ENCODE results near the gene PACS1. TPM values are rescaled to one million over a fixed set of nuclear protein-coding genes. Genes with fewer than 3 reads are reported as not detected.

The PACS1 gene
- total RNA-seq, 1 experiment from 2014 or later = 91.8 TPM

DNA sequence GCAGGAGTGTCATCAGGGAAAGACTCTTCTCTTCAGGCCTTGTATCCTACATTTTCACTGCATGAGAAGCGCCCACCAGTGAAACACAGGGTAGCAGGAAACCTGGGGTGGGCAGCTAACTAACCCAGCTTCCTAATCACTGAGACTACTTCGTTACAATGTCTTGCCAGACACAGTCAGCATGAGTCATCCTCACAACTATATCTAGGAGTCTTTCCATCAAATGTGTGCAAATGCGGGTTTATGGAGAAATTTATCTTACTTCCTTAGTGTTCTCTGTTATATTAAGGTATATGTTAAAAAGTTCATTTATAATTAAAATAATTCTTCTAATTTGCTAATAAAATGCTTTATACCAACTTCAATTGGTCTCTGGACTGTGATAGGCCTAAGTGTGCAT, 118.5 kb downstream of the PACS1 start:
- Histone ChIP-seq H3K9me3 (ENCODE audit: control insufficient read depth, insufficient read depth, low read depth, low read length) (peaks cover 5% of the 10 kb centered on the region; the same call in 1 of the 2 replicates), H3K27ac (ENCODE audit: low read length) (no peak overlapping the region), H3K4me3 (ENCODE audit: low read depth in 2 of 2, low read length in 2 of 2) (no peak overlapping the region), H3K36me3 (ENCODE audit: control insufficient read depth, insufficient read depth, low read length) (no peaks in the 10 kb centered on the region), H3K27me3 (ENCODE audit: control insufficient read depth, insufficient read depth, low read length) (no peaks in the 10 kb centered on the region), H3K4me1 (ENCODE audit: control insufficient read depth, insufficient read depth, low read length) (no peaks in the 10 kb centered on the region)
- POLR2A ChIA-PET = no interaction called here
- BruUV-seq (replicated peaks) = no TSS peak
- TF ChIP-seq SIN3A (IDR thresholded peaks at IDR 0.05; ENCODE audit: borderline replicate concordance, insufficient read depth, low read depth, low read length) (no peak), CTCF (IDR thresholded peaks at IDR 0.05) (no peak), POLR2AphosphoS5 (IDR thresholded peaks at IDR 0.05; ENCODE audit: low read depth, low read length) (no peak), TCF7L2 (IDR thresholded peaks at IDR 0.05; ENCODE audit: low read depth, low read length) (no peak)
- TF ChIP-seq, protein P1, sequence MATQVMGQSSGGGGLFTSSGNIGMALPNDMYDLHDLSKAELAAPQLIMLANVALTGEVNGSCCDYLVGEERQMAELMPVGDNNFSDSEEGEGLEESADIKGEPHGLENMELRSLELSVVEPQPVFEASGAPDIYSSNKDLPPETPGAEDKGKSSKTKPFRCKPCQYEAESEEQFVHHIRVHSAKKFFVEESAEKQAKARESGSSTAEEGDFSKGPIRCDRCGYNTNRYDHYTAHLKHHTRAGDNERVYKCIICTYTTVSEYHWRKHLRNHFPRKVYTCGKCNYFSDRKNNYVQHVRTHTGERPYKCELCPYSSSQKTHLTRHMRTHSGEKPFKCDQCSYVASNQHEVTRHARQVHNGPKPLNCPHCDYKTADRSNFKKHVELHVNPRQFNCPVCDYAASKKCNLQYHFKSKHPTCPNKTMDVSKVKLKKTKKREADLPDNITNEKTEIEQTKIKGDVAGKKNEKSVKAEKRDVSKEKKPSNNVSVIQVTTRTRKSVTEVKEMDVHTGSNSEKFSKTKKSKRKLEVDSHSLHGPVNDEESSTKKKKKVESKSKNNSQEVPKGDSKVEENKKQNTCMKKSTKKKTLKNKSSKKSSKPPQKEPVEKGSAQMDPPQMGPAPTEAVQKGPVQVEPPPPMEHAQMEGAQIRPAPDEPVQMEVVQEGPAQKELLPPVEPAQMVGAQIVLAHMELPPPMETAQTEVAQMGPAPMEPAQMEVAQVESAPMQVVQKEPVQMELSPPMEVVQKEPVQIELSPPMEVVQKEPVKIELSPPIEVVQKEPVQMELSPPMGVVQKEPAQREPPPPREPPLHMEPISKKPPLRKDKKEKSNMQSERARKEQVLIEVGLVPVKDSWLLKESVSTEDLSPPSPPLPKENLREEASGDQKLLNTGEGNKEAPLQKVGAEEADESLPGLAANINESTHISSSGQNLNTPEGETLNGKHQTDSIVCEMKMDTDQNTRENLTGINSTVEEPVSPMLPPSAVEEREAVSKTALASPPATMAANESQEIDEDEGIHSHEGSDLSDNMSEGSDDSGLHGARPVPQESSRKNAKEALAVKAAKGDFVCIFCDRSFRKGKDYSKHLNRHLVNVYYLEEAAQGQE (IDR thresholded peaks at IDR 0.05; ENCODE audit: insufficient read depth in 1 of 2, low read depth in 2 of 2, low read length in 1 of 2) = no peak
- ATAC-seq = no peak
- no peak for DNase-seq (ENCODE audit: low read depth, low spot score)
- in situ Hi-C loops (cut with HindIII; ENCODE audit: low pct_unique_long_range_greater_than_20kb, low sequenced_read_pairs) (no loop called here), intact Hi-C loops (cut with micrococcal nuclease; ENCODE audit: unreplicated experiment) (no loop called here)
- CTCF ChIA-PET = no interaction called here

- BruUV-seq (replicated peaks) = no TSS peak
- in situ Hi-C loops (cut with HindIII; ENCODE audit: low pct_unique_long_range_greater_than_20kb, low sequenced_read_pairs) = no loop called here
- no peak overlapping the region for H3K27ac ChIP-seq (ENCODE audit: low read length)
Measured at GRCh38 chr11:66189031-66189745, 119.1 kb downstream of the PACS1 start.

More at GRCh38 chr11:66189031-66189745, 119.1 kb downstream of the PACS1 start:
- Histone ChIP-seq H3K9me3 (ENCODE audit: control insufficient read depth, insufficient read depth, low read depth, low read length) (peaks cover 5% of the 10 kb centered on the region; the same call in 1 of the 2 replicates), H3K4me1 (ENCODE audit: control insufficient read depth, insufficient read depth, low read length) (no peaks in the 10 kb centered on the region), H3K4me3 (ENCODE audit: low read depth in 2 of 2, low read length in 2 of 2) (no peak overlapping the region), H3K27me3 (ENCODE audit: control insufficient read depth, insufficient read depth, low read length) (no peaks in the 10 kb centered on the region), H3K36me3 (ENCODE audit: control insufficient read depth, insufficient read depth, low read length) (no peaks in the 10 kb centered on the region)
- intact Hi-C loops (cut with micrococcal nuclease; ENCODE audit: unreplicated experiment) = no loop called here
- ChIA-PET CTCF (no interaction called here), POLR2A (no interaction called here)
- ATAC-seq (no peak), DNase-seq (ENCODE audit: low read depth, low spot score) (no peak)
- TF ChIP-seq SIN3A (IDR thresholded peaks at IDR 0.05; ENCODE audit: borderline replicate concordance, insufficient read depth, low read depth, low read length) = no peak
- no peak for TF ChIP-seq TCF7L2 (IDR thresholded peaks at IDR 0.05; ENCODE audit: low read depth, low read length)
- TF ChIP-seq, protein P1 (IDR thresholded peaks at IDR 0.05; ENCODE audit: insufficient read depth in 1 of 2, low read depth in 2 of 2, low read length in 1 of 2) = no peak
- no peak for TF ChIP-seq CTCF (IDR thresholded peaks at IDR 0.05)
- no peak for TF ChIP-seq POLR2AphosphoS5 (IDR thresholded peaks at IDR 0.05; ENCODE audit: low read depth, low read length)

Data from Panc1 (cell line).